ENCODE measurements around the gene ACO2.

DNA sequence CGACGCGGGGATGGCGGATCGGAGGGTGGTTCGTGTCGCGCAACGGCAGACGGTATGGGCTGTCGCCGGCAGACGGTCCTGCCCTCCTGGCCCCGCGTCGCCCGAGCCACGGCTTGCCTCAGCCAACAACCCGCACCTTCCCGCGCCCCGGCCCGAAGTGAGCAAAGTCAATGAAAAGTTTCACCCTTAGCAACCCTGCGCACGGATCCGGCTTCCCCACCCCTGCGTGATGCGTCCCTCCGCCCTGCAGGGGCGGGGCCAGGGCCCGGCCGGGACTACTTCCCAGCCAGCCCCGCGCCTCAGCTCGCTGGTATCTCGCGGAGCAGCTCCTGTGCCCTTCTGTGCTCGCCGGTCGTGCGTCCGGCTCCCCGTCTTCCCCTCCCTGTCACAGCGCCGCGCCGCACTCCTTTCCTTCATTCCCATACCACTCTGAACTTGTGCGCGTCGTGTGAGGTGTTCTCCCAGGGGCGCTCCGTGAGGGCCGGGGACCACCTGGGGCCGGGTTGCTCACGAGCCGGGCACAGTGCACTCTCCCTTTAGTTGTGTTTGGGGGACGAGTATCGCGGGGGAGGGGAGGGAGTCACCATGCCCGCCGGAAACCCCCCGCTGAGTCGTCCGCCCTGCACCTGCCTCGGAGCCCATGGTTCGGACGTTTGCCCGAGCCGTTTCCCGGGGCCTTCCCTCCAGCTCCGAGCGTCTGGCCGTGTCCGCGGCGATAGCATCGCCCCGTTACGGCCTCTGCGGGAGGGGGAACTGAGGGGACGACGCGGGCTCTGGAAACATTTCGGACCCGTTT, 22.1 kb upstream of the ACO2 start, which contains the start of gene TOB2:
- TF ChIP-seq CTCF (IDR thresholded peaks at IDR 0.05) (peak in 2 of 7 experiments; percentile 3 to 5), POLR2A (IDR thresholded peaks at IDR 0.05) (peak; percentile 99 to 100 (median 100))

Data from body of pancreas (tissue), 4 donors.